HG03280 (cell line): ENCODE results near the gene LACTB.

Source experiments
- ATAC-seq: cut with Tn5 transposase; IDR thresholded peaks from one replicate; pipeline ENCODE4 v1.9.1; 2021; ENCODE audit warnings: mild to moderate bottlenecking, moderate library complexity; ENCODE audit not compliant: unreplicated experiment

The LACTB gene

GRCh38 chr15:63121382-63122001 is at the start of gene LACTB:
Gene LACTB (plus strand): TSS chr15:63121861. CDS start chr15:63121872, 11 bp downstream.
- ATAC-seq: peak; percentile 83

- ATAC-seq: no peak
Measured at GRCh38 chr15:63072023-63072650, 49.5 kb upstream of the LACTB start.

- no peak for ATAC-seq
Measured at GRCh38 chr15:63072809-63073277, 48.8 kb upstream of the LACTB start.

GRCh38 chr15:63073497-63074172 is 48.0 kb upstream of the LACTB start:
- ATAC-seq: no peak

- no peak for ATAC-seq
Measured at GRCh38 chr15:63075015-63075983, 46.4 kb upstream of the LACTB start.

- ATAC-seq: no peak
Measured at GRCh38 chr15:63075984-63076713, 45.5 kb upstream of the LACTB start.

- ATAC-seq: no peak
Measured at GRCh38 chr15:63076714-63077046, 45.0 kb upstream of the LACTB start.

GRCh38 chr15:63077952-63078351 is 43.7 kb upstream of the LACTB start:
- no peak for ATAC-seq

GRCh38 chr15:63079947-63080626 is 41.6 kb upstream of the LACTB start:
- ATAC-seq: no peak

- ATAC-seq: no peak
Measured at GRCh38 chr15:63080634-63081250, 40.9 kb upstream of the LACTB start.

GRCh38 chr15:63082366-63082765 is 39.3 kb upstream of the LACTB start:
- ATAC-seq: no peak

- ATAC-seq: no peak
Measured at GRCh38 chr15:63083044-63083443, 38.6 kb upstream of the LACTB start.

GRCh38 chr15:63083541-63083940 is 38.1 kb upstream of the LACTB start:
- no peak for ATAC-seq

- ATAC-seq: no peak
Measured at GRCh38 chr15:63084806-63085205, 36.9 kb upstream of the LACTB start.

GRCh38 chr15:63085289-63085688 is 36.4 kb upstream of the LACTB start:
- ATAC-seq: no peak

- ATAC-seq: no peak
Measured at GRCh38 chr15:63086271-63086670, 35.4 kb upstream of the LACTB start.

- ATAC-seq: no peak
Measured at GRCh38 chr15:63086947-63087346, 34.7 kb upstream of the LACTB start.

- no peak for ATAC-seq
Measured at GRCh38 chr15:63088533-63089245, 33.0 kb upstream of the LACTB start.
